Stimulated activated CD4-positive, alpha-beta T cell treated with anti-CD3 and anti-CD28 coated beads, TNF-alpha, amount 100 ng/mL, for 4 hours (primary cell): ENCODE data around the gene CHD2.

ENCODE experiments used
- DNase-seq, 3 experiments: peaks; one replicate each; pipeline ENCODE4 v3.0.0-alpha.2; 2020; ENCODE audit warnings: low read depth in 3 of 3

CHD2 gene

GRCh38 chr15:92930054-92930621, 30.0 kb downstream of the CHD2 start:
- DNase-seq, result no peak

- no peak for DNase-seq
These were observed 30.7 kb downstream of the CHD2 start for GRCh38 chr15:92930776-92931175.

DNA sequence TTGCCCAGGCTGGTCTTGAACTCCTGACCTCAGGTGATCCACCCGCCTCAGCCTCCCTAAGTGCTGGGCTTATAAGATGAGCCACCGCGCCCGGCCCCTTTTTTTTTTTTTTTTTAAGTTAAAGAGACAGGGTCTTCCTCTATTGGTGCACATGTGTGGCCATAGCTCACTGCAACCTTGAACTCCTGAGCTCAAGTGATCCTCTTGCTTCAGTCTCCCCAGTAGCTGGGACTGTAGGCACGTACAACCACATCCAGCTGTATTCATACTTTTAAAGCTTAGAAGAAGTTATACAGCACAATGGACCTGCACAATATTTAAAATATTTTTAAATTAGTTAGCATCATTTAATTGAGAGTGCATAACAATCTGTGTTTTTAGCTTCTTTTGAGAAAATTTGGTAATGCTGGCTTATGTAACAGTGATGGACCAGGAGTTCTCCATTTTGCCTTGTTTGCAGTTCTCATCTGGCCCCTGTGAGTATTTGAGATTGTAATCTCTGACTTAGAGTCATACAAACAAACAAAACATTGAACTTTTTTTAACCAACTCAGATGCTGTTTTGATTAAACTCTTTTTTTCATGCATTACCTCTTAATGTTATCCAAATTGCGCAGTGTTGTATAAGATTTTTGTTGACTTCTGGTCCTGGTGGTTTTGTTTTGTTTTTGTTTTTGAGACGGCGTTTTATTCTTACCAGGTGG, 33.0 kb downstream of the CHD2 start:
- DNase-seq, result no peak

DNA sequence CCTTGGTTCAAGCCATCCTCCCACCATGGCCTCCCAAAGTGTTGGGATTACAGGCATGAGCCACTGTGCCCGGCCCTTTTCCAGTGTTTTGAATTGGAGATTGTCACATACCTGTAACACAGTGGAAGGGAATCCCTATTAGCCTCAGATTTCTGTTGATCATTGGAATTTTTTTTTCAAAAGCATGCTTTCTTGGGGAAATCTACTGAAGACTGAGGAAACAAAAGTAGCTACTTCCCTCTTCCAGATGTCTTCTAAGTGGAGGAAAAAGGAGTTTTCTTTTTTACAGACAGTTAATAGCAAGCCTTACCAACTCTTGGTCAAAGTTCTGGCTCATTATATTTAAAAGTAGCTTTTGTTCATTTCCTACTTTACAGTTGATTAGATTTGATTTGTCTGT, 33.7 kb downstream of the CHD2 start:
- DNase-seq, result no peak

- no peak for DNase-seq
These were observed 34.6 kb downstream of the CHD2 start for GRCh38 chr15:92934716-92935115.

DNA sequence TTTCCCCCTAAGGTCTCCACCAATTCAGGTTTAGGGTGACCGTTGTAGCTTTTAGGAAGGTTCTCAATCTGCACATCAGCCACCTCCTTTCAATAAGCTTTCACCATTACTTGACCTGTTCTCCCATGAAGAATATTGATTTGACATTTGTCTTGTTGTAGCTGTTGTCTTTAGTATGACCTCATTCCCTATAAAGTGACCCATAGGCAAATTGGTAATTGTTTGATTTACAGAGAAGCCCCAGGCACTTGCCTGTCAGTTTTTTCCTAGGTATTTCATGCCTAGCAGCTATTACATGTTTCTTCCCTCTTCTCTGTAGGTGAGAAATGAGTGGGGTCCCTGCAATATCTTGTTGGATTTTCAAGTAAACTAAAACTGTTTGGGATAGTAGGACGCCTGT, 36.0 kb downstream of the CHD2 start:
- no peak for DNase-seq

DNA sequence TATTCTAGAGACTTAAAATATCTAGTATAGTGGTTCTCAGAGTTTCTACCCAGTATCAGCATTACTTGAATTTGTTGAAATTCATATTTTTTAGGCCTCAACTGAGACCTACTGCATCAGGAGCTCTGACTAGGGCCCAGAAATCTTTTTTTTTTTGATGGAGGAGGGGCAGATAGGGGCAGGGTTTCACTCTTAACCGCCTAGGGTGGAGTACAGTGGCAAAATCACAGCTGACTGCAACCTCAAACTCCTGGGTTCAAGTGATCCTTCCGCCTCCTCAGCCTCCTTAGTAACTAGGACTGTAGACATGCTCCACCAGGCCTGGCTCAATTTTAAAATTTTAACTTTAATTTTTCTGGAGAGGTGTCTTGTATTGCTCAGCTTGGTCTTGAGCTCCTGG, 36.6 kb downstream of the CHD2 start:
- no peak for DNase-seq

- no peak for DNase-seq
These were observed 37.8 kb downstream of the CHD2 start for GRCh38 chr15:92937901-92938300.

- no peak for DNase-seq
These were observed 38.3 kb downstream of the CHD2 start for GRCh38 chr15:92938387-92938786.

GRCh38 chr15:92941668-92942067, 41.5 kb downstream of the CHD2 start:
- no peak for DNase-seq

- no peak for DNase-seq
These were observed 42.6 kb downstream of the CHD2 start for GRCh38 chr15:92942706-92943105.

DNA sequence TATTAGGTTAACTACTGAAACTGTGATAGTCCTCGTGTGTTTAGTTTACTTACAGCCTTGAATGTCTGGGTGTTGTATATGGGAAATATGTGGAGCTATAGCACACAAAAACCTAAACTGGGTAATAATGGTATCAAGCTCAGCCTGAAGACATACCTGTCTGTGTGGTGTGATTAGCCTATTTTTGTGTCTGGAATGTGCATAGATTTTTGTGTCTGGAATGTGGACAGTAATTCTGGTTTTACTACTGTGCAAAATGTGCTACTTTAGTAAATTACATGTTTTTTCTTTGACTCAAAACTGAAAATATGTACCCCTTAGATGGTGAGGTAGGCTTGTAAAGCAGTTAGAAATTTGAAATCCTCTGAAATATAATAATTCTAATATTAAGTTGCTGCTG, 43.5 kb downstream of the CHD2 start:
- DNase-seq, result no peak

GRCh38 chr15:92944946-92945521, 44.9 kb downstream of the CHD2 start:
- DNase-seq, result no peak

- DNase-seq, result no peak
These were observed 47.1 kb downstream of the CHD2 start for GRCh38 chr15:92947071-92947730.

DNA sequence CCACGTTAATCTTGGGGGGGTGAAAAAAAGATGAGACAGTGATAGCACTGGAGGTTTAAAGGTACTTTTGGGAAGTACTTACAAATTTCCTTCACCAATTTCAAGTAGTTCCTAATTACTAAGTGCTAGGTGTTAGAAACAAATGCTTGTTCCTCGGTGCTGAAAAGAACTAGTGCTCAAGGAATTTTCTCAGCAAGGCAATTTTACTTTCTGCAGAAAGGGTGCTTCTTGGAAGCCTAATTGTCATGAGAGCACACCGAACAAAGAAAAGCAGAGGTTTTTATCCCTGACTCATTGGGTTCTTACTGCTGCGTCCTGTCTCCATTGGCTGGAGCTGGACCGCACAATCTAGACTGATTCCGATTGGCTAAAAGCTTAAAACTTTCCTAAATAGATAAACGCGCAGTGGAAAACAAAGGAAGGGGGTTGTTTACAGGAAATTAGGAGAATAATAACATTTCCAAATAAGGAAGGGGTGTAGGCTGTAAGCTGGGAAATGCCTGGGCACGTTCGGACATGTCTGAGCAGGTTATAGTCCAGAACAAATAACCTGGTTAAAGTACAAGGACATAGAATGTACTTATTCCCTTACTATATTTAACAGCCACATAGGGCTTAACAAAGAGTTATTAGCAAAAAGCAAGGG, 49.6 kb downstream of the CHD2 start:
- DNase-seq, result no peak

- no peak for DNase-seq
These were observed 51.8 kb downstream of the CHD2 start for GRCh38 chr15:92951800-92952457.

DNA sequence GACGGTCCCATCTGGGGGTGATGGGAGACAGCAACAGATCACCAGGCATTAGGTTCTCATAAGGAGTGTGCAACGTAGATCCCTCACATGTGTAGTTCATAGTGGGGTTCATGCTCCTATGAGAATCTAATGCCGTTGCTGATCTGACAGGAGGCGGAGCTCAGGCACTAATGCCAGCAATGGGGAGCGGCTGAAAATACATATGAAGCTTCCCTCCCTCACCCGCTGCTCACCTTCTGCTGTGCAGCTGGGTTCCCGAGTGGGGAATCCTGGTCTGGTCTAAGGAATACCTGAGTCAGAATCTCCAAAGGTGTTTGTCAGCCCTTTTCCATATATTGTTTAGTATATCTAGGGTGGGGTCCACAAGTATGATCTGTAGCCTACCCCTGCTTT, 52.3 kb downstream of the CHD2 start:
- DNase-seq, result no peak

DNA sequence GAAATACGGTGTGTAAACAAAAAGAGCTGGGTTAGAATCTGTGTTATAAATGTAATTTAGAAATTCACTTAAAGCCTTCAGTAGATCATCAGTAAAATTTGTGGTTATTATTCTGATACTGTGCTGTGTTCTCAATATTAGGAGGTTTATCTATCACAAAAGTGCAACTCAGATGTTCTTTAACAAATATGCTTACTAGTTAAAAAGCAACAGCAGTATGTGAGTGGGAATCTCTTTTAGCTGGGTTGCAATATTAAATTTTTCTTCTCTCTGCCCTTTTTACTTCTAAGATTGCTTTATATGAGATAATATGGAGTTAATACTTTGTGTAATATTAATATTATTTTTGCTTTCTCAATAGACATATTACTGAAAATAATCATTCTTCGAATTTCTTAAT, 53.4 kb downstream of the CHD2 start:
- no peak for DNase-seq

DNA sequence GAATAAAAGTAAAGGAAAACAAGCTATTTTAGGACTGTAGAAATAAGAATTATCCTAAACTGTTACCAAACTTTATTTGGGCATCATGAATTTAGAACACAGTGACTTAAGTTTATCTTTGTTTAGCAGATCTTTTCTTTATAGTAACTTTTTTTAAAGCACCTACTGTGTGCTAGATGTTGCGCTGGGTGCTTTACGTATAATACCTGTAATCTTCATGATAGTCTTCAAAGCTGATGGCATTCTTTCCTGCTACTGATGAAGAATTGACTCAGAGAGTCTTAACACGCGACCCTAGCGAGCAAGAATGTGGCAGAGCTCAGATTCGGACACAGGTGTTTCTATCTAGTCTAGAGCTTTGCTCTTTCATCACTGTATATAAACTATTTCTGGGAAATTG, 53.9 kb downstream of the CHD2 start:
- no peak for DNase-seq

DNA sequence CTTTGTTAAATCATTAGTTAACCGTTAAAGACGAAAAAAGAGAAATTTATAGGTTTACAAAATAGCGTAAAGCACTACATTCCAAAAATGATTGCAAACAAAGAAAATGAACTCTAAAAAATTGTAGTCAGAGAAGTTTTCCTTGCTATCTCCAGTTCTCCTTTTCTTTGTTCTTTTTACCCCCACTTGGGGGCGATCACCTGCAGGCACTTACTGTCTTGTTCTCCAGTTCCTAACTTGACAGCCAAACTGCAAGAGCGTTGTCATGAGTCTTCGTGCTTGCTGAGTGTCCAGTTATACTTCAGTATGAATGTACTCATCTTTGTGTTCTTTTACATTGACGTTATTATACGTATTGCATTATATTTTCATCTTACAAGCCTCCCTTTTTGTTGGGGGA, 54.5 kb downstream of the CHD2 start:
- no peak for DNase-seq

DNA sequence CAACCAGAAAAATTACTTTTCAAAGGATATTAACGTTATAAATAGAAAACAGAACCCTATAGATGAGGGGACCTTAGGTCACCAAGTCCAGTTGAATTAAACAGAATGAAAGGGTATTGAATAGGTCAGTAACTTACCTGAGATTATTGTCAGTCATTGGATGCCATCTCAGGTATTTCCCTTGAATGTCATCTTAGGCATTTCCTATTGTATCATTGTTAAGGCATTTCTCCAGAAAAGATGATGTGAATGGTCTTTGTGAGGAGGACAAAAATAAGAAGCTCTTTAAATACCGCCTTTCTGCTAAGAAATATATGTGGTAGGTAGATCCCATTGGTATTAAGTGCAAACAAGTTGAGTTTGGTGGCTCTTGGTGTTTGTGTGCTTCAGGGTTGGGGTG, 55.6 kb downstream of the CHD2 start:
- DNase-seq, result no peak

DNA sequence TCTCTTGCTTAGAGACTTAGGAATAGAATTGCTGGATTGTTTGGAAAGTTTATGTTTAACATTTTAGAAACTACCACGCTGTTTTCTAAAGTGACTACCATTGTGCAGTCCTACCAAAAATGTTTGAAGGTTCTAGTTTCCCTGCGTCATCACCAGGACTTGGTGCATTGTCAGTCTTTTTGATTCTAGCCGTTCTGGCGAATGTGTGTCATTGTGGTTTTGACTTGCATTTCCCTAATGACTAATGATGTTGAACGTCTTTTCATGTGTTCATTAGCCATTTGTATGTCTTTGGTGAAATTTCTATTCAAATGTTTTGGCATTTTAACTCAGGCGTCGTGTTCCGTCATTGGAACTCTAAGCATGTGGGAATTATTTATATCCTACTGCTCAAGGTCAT, 58.0 kb downstream of the CHD2 start:
- DNase-seq, result peak in 2 of 3 experiments; percentile 18 to 37
